ENCODE results near the gene FGD2.

- TF ChIP-seq POLR2A (IDR thresholded peaks at IDR 0.05; ENCODE audit: borderline replicate concordance, extremely low read depth, insufficient read depth, insufficient read length) (no peak), MAX (IDR thresholded peaks at IDR 0.05) (no peak), CTCF (IDR thresholded peaks at IDR 0.05 in 2 of 3, conservative IDR thresholded peaks at IDR 0.05 in 1 of 3; ENCODE audit: borderline replicate concordance in 1 of 3, insufficient read depth in 1 of 3, low read depth in 2 of 3, low read length in 2 of 3) (no peak), RAD21 (IDR thresholded peaks at IDR 0.05; ENCODE audit: low read depth) (no peak), CBX3 (IDR thresholded peaks at IDR 0.05; ENCODE audit: low read depth) (no peak), SIN3A (IDR thresholded peaks at IDR 0.05; ENCODE audit: low read depth) (no peak), YY1 (IDR thresholded peaks at IDR 0.05; ENCODE audit: extremely low read depth, insufficient replicate concordance, low read depth, low read length) (no peak), CEBPB (IDR thresholded peaks at IDR 0.05; ENCODE audit: low read depth) (no peak), POLR2AphosphoS5 (IDR thresholded peaks at IDR 0.05; ENCODE audit: low read depth, low read length) (no peak)
- TF ChIP-seq, protein P1, sequence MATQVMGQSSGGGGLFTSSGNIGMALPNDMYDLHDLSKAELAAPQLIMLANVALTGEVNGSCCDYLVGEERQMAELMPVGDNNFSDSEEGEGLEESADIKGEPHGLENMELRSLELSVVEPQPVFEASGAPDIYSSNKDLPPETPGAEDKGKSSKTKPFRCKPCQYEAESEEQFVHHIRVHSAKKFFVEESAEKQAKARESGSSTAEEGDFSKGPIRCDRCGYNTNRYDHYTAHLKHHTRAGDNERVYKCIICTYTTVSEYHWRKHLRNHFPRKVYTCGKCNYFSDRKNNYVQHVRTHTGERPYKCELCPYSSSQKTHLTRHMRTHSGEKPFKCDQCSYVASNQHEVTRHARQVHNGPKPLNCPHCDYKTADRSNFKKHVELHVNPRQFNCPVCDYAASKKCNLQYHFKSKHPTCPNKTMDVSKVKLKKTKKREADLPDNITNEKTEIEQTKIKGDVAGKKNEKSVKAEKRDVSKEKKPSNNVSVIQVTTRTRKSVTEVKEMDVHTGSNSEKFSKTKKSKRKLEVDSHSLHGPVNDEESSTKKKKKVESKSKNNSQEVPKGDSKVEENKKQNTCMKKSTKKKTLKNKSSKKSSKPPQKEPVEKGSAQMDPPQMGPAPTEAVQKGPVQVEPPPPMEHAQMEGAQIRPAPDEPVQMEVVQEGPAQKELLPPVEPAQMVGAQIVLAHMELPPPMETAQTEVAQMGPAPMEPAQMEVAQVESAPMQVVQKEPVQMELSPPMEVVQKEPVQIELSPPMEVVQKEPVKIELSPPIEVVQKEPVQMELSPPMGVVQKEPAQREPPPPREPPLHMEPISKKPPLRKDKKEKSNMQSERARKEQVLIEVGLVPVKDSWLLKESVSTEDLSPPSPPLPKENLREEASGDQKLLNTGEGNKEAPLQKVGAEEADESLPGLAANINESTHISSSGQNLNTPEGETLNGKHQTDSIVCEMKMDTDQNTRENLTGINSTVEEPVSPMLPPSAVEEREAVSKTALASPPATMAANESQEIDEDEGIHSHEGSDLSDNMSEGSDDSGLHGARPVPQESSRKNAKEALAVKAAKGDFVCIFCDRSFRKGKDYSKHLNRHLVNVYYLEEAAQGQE (IDR thresholded peaks at IDR 0.05; ENCODE audit: low read depth), result no peak
Measured at GRCh38 chr6:36998723-36999038, 6.8 kb upstream of the FGD2 start.
